ENCODE data around the gene TMEM108. TPM values are rescaled to one million over a fixed set of nuclear protein-coding genes. Genes with fewer than 3 reads are reported as not detected.

Gene TMEM108
- polyA plus RNA-seq, 1 of the 3 experiments (the other 2 are of a cell fraction), result 8.6 TPM

DNA sequence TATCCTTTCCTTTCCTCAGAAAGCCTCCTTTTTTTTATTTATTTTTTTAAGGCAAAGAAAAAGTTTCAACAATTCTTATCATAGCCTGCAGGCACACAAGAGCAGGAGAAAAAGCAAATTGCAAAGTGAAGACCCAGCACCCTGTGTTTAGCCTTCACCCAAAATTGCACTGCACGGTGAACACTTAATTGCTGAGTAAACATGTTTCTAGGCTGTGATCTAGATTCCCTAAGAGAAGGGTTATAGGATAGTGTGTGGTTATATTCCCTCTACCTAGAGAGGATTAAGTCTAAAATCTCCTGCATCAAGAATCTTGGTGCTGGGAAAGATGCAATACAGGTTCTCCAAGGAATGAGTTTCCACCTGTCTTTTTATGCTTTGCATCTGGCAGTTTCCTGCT, 291.4 kb downstream of the TMEM108 start:
- ChIA-PET CTCF (interaction anchor here (1.4 kb wide), 1 partner anchor 264 kb away, joined by 3 read pairs; no protein-coding TSS in a partner anchor), POLR2A (no interaction called here)
- H4K20me1 ChIP-seq (ENCODE audit: insufficient read depth), result no peaks in the 10 kb centered on the region
- no peaks in the 10 kb centered on the region for H3K9me3 ChIP-seq
- H3K4me3 ChIP-seq (ENCODE audit: low read depth in 2 of 2, low read length in 1 of 2), result no peak overlapping the region
- H3K4me2 ChIP-seq, result no peak overlapping the region
- H3K27me3 ChIP-seq (ENCODE audit: insufficient read depth), result no peaks in the 10 kb centered on the region
- no peak overlapping the region for H3K9ac ChIP-seq
- TF ChIP-seq, protein P1, sequence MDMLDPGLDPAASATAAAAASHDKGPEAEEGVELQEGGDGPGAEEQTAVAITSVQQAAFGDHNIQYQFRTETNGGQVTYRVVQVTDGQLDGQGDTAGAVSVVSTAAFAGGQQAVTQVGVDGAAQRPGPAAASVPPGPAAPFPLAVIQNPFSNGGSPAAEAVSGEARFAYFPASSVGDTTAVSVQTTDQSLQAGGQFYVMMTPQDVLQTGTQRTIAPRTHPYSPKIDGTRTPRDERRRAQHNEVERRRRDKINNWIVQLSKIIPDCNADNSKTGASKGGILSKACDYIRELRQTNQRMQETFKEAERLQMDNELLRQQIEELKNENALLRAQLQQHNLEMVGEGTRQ (IDR thresholded peaks at IDR 0.05; ENCODE audit: borderline replicate concordance, low read depth, low read length), result no peak
- no peak for TF ChIP-seq EP300 (IDR thresholded peaks at IDR 0.05; ENCODE audit: borderline replicate concordance in 1 of 2, low read depth in 1 of 2, low read length in 1 of 2)
- TF ChIP-seq NFIC (IDR thresholded peaks at IDR 0.05; ENCODE audit: borderline replicate concordance), result no peak
- TF ChIP-seq, protein P2, sequence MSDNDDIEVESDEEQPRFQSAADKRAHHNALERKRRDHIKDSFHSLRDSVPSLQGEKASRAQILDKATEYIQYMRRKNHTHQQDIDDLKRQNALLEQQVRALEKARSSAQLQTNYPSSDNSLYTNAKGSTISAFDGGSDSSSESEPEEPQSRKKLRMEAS (IDR thresholded peaks at IDR 0.05; ENCODE audit: low read depth), result no peak
- TF ChIP-seq RCOR1 (IDR thresholded peaks at IDR 0.05; ENCODE audit: low read length), result no peak
- no peak for TF ChIP-seq FOXJ3 (CRISPR knock-in tag; IDR thresholded peaks at IDR 0.05)
- no peak for TF ChIP-seq RAD21 (IDR thresholded peaks at IDR 0.05; ENCODE audit: low read length)
- no peak for TF ChIP-seq TAF1 (IDR thresholded peaks at IDR 0.05; ENCODE audit: borderline replicate concordance, low read depth, low read length)
- no peak for TF ChIP-seq MEF2A (IDR thresholded peaks at IDR 0.05; ENCODE audit: borderline replicate concordance, low read depth)
- no peak for TF ChIP-seq TCF12 (IDR thresholded peaks at IDR 0.05)
- no peak for TF ChIP-seq POLR2AphosphoS5 (IDR thresholded peaks at IDR 0.05; ENCODE audit: low read depth, low read length)
- TF ChIP-seq, protein P3, sequence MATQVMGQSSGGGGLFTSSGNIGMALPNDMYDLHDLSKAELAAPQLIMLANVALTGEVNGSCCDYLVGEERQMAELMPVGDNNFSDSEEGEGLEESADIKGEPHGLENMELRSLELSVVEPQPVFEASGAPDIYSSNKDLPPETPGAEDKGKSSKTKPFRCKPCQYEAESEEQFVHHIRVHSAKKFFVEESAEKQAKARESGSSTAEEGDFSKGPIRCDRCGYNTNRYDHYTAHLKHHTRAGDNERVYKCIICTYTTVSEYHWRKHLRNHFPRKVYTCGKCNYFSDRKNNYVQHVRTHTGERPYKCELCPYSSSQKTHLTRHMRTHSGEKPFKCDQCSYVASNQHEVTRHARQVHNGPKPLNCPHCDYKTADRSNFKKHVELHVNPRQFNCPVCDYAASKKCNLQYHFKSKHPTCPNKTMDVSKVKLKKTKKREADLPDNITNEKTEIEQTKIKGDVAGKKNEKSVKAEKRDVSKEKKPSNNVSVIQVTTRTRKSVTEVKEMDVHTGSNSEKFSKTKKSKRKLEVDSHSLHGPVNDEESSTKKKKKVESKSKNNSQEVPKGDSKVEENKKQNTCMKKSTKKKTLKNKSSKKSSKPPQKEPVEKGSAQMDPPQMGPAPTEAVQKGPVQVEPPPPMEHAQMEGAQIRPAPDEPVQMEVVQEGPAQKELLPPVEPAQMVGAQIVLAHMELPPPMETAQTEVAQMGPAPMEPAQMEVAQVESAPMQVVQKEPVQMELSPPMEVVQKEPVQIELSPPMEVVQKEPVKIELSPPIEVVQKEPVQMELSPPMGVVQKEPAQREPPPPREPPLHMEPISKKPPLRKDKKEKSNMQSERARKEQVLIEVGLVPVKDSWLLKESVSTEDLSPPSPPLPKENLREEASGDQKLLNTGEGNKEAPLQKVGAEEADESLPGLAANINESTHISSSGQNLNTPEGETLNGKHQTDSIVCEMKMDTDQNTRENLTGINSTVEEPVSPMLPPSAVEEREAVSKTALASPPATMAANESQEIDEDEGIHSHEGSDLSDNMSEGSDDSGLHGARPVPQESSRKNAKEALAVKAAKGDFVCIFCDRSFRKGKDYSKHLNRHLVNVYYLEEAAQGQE (IDR thresholded peaks at IDR 0.05; ENCODE audit: low read depth, low read length), result no peak
- TF ChIP-seq, protein P4, sequence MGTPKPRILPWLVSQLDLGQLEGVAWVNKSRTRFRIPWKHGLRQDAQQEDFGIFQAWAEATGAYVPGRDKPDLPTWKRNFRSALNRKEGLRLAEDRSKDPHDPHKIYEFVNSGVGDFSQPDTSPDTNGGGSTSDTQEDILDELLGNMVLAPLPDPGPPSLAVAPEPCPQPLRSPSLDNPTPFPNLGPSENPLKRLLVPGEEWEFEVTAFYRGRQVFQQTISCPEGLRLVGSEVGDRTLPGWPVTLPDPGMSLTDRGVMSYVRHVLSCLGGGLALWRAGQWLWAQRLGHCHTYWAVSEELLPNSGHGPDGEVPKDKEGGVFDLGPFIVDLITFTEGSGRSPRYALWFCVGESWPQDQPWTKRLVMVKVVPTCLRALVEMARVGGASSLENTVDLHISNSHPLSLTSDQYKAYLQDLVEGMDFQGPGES (IDR thresholded peaks at IDR 0.05; ENCODE audit: low read depth, low read length), result no peak
- no peak for TF ChIP-seq ZBTB33 (IDR thresholded peaks at IDR 0.05; ENCODE audit: borderline replicate concordance, low read depth)
- H3K27ac ChIP-seq (ENCODE audit: low read depth in 2 of 2, low read length in 1 of 2), result peak overlapping the region in 1 of 2 experiments; percentile 60; a peak in 2 of 4 replicates
- peaks cover 0 to 37% of the 10 kb centered on the region in 2 experiments; a peak in 2 of 4 replicates for H3K4me1 ChIP-seq (ENCODE audit: control insufficient read depth in 1 of 2, insufficient read depth in 2 of 2, low read depth in 1 of 2, low read length in 1 of 2)
- peaks cover 0 to 2% of the 10 kb centered on the region in 2 experiments for H3K36me3 ChIP-seq (replicated peaks in 1 of 2; ENCODE audit: control insufficient read depth in 1 of 2, insufficient read depth in 2 of 2, low read length in 1 of 2)
- 47% methylated on average over 1 of the region's 1 CpG for WGBS (ENCODE audit: low lambda C conversion rate)
- H3F3A ChIP-seq (replicated peaks; ENCODE audit: insufficient read depth), result no peaks in the 10 kb centered on the region
- no peaks in the 10 kb centered on the region for H3K9me2 ChIP-seq
- no peak overlapping the region for H2AFZ ChIP-seq (ENCODE audit: low read depth)
- no peak for DNase-seq
- H3K79me2 ChIP-seq (ENCODE audit: insufficient read depth), result no peaks in the 10 kb centered on the region

Data from SK-N-SH (cell line).